Measurements from ENCODE around the gene GPS1.

GPS1 gene

GRCh38 chr17:82063424-82064415 is 12.0 kb downstream of the GPS1 start:
- TF ChIP-seq YY1 (IDR thresholded peaks at IDR 0.05; ENCODE audit: low read depth) (no peak), TAF1 (IDR thresholded peaks at IDR 0.05; ENCODE audit: low read depth) (no peak), TEAD4 (IDR thresholded peaks at IDR 0.05) (no peak), EGR1 (IDR thresholded peaks at IDR 0.05) (no peak), NFIC (IDR thresholded peaks at IDR 0.05) (no peak), EP300 (IDR thresholded peaks at IDR 0.05; ENCODE audit: borderline replicate concordance) (no peak), RAD21 (IDR thresholded peaks at IDR 0.05; ENCODE audit: low read depth) (no peak), ZBTB7A (IDR thresholded peaks at IDR 0.05; ENCODE audit: low read depth) (no peak), MAX (IDR thresholded peaks at IDR 0.05) (no peak), CREB1 (IDR thresholded peaks at IDR 0.05; ENCODE audit: low read depth) (no peak), REST (IDR thresholded peaks at IDR 0.05; ENCODE audit: low read depth) (no peak), TCF12 (IDR thresholded peaks at IDR 0.05; ENCODE audit: low read depth) (no peak)

- TF ChIP-seq YY1 (IDR thresholded peaks at IDR 0.05; ENCODE audit: low read depth) (no peak), MAX (IDR thresholded peaks at IDR 0.05) (peak; percentile 93)
Observed at GRCh38 chr17:82064433-82065192, 12.9 kb downstream of the GPS1 start.

- TF ChIP-seq REST (IDR thresholded peaks at IDR 0.05; ENCODE audit: low read depth): no peak
- 0 out of 2 replicates have a peak, but pooled peaks have one; percentile 6 for TF ChIP-seq MAX (IDR thresholded peaks at IDR 0.05)
- 0 out of 2 replicates have a peak, but pooled peaks have one; percentile 33 for TF ChIP-seq ZBTB7A (IDR thresholded peaks at IDR 0.05; ENCODE audit: low read depth)
Observed at GRCh38 chr17:82065193-82065637, 13.5 kb downstream of the GPS1 start.

GRCh38 chr17:82065638-82066303 is 14.1 kb downstream of the GPS1 start, which contains the start of gene DUS1L:
Gene DUS1L, minus strand, starts transcription at chr17:82065804. Its CDS starts 745 bp downstream, at chr17:82065059.
- TF ChIP-seq NFIC (IDR thresholded peaks at IDR 0.05) (no peak), TCF12 (IDR thresholded peaks at IDR 0.05; ENCODE audit: low read depth) (no peak), EP300 (IDR thresholded peaks at IDR 0.05; ENCODE audit: borderline replicate concordance) (no peak), USF1 (IDR thresholded peaks at IDR 0.05) (peak; percentile 65), CREB1 (IDR thresholded peaks at IDR 0.05; ENCODE audit: low read depth) (no peak), MAX (IDR thresholded peaks at IDR 0.05) (peak; percentile 66), ZBTB7A (IDR thresholded peaks at IDR 0.05; ENCODE audit: low read depth) (0 out of 2 replicates have a peak, but pooled peaks have one; percentile 28), TAF1 (IDR thresholded peaks at IDR 0.05; ENCODE audit: low read depth) (peak; percentile 91), EGR1 (IDR thresholded peaks at IDR 0.05) (peak; percentile 30; the same call in 1 of the 2 replicates), CEBPB (IDR thresholded peaks at IDR 0.05) (no peak), REST (IDR thresholded peaks at IDR 0.05; ENCODE audit: low read depth) (0 out of 2 replicates have a peak, but pooled peaks have one; percentile 12), FOXM1 (IDR thresholded peaks at IDR 0.05; ENCODE audit: borderline replicate concordance, low read depth) (no peak), RAD21 (IDR thresholded peaks at IDR 0.05; ENCODE audit: low read depth) (no peak), TEAD4 (IDR thresholded peaks at IDR 0.05) (0 out of 2 replicates have a peak, but pooled peaks have one; percentile 18), YY1 (IDR thresholded peaks at IDR 0.05; ENCODE audit: low read depth) (peak; percentile 78)

Measured in Ishikawa (cell line).